Mesothelial cell of epicardium (in vitro differentiated cells): Measurements from ENCODE around the gene NBEA. TPM values are rescaled to one million over a fixed set of nuclear protein-coding genes. Genes with fewer than 3 reads are reported as not detected.

Experiments used
- DNase-seq, 2 experiments: peaks; one replicate each; pipeline ENCODE4 v3.0.0; 2021; ENCODE audit warnings: low spot score in 2 of 2; ENCODE audit not compliant: unreplicated experiment in 2 of 2
- H3K27ac Mint-ChIP-seq: 2 replicates; pipeline ENCODE4 v1.8.0; 2021; ENCODE audit warnings: mixed read lengths
- H3K27me3 Mint-ChIP-seq: 2 replicates; pipeline ENCODE4 v1.8.0; 2021; ENCODE audit warnings: low read depth, mixed read lengths
- H3K36me3 Mint-ChIP-seq: 2 replicates; pipeline ENCODE4 v1.8.0; 2021; ENCODE audit warnings: mixed read lengths
- H3K4me1 Mint-ChIP-seq: 2 replicates; pipeline ENCODE4 v1.8.0; 2021; ENCODE audit warnings: mixed read lengths
- H3K4me3 Mint-ChIP-seq: 2 replicates; pipeline ENCODE4 v1.8.0; 2021; ENCODE audit warnings: mild to moderate bottlenecking, moderate library complexity, mixed read lengths
- H3K9me3 Mint-ChIP-seq: 2 replicates; pipeline ENCODE4 v1.8.0; 2021; ENCODE audit warnings: mixed read lengths
- total RNA-seq: library from RNA; stranded (reverse); gene quantifications from 3 replicates; pipeline ENCODE4 v1.2.1, GENCODE V29; 2021
- TF ChIP-seq, protein P1 (sequence below): fragments of 200-600 bp; sonication (generic); IDR thresholded peaks from one replicate; pipeline ENCODE4 v1.5.0; 2021; ENCODE audit warnings: antibody characterized with exemption; ENCODE audit not compliant: unreplicated experiment

The NBEA gene
- total RNA-seq, 1 donor from 2014 or later: 32.8 TPM

DNA sequence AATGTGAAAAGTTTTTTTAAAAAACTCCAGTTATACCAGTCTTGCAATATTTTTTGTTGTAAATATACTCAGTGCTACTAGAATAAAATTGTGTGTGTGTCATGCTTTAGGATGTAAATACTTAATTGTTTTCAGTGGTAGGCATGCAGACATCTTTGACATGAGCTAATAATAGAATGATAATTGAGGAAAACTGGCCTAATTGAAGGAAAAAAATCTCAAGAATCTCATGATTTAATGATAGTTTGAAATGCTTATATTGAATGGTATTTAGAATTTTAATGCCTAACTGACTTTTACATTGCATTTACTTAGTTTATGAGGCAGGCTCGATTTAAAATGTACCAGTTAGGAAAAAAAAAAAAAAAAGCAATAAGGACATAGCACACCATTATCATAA lies 537.6 kb downstream of the NBEA start:
- peaks cover 37% of the 10 kb centered on the region for H3K4me1 Mint-ChIP-seq
- no peak overlapping the region for H3K27ac Mint-ChIP-seq
- no peaks in the 10 kb centered on the region for H3K9me3 Mint-ChIP-seq
- no peaks in the 10 kb centered on the region for H3K36me3 Mint-ChIP-seq
- no peak overlapping the region for H3K4me3 Mint-ChIP-seq
- DNase-seq: no peak
- peaks cover 70% of the 10 kb centered on the region for H3K27me3 Mint-ChIP-seq
- TF ChIP-seq, protein P1, sequence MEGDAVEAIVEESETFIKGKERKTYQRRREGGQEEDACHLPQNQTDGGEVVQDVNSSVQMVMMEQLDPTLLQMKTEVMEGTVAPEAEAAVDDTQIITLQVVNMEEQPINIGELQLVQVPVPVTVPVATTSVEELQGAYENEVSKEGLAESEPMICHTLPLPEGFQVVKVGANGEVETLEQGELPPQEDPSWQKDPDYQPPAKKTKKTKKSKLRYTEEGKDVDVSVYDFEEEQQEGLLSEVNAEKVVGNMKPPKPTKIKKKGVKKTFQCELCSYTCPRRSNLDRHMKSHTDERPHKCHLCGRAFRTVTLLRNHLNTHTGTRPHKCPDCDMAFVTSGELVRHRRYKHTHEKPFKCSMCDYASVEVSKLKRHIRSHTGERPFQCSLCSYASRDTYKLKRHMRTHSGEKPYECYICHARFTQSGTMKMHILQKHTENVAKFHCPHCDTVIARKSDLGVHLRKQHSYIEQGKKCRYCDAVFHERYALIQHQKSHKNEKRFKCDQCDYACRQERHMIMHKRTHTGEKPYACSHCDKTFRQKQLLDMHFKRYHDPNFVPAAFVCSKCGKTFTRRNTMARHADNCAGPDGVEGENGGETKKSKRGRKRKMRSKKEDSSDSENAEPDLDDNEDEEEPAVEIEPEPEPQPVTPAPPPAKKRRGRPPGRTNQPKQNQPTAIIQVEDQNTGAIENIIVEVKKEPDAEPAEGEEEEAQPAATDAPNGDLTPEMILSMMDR: no peak

DNA sequence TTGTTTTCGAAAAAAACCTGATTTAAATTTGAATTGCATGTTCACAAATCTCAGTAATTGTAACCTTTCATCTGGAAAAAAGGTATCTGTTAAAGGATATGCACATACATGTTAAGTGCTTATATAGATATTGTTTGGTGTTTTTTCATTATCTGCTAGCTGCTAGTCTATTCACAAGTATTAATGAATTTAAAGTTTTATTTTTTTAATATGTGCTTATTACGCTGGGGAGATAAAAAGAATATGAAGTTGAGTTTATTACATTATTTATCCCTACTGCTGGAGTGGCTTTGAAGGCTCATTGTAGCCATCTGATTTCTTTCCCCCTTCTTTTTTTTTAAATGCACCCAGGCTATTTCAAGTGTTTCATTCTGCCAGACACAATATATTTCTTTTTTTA lies 538.3 kb downstream of the NBEA start:
- Mint-ChIP-seq H3K4me3 (no peak overlapping the region), H3K36me3 (no peaks in the 10 kb centered on the region), H3K9me3 (no peaks in the 10 kb centered on the region), H3K27ac (no peak overlapping the region), H3K4me1 (peaks cover 30% of the 10 kb centered on the region), H3K27me3 (peaks cover 64% of the 10 kb centered on the region)
- no peak for DNase-seq
- TF ChIP-seq, protein P1: no peak

DNA sequence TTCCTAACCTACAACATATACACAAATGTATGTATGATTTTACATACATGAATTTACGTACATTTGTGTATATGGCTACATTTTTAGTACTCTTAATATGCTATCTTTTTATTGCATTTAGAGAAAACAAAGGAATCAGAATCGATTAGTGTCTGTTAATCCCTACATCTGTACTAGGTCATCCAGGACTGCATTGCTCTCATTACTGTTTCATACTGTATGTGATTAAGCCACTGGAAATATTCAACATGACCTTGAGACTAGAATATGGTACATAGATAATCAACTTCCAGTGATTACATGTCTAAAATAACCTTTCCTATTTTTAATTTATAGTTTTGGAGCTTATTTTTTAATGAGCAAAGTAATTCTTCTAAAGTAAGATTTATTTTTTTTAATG lies 539.7 kb downstream of the NBEA start:
- peaks cover 50% of the 10 kb centered on the region for H3K27me3 Mint-ChIP-seq
- no peak for DNase-seq
- H3K36me3 Mint-ChIP-seq: no peaks in the 10 kb centered on the region
- no peak overlapping the region for H3K27ac Mint-ChIP-seq
- no peak overlapping the region for H3K4me3 Mint-ChIP-seq
- H3K9me3 Mint-ChIP-seq: no peaks in the 10 kb centered on the region
- TF ChIP-seq, protein P1: no peak
- H3K4me1 Mint-ChIP-seq: peaks cover 16% of the 10 kb centered on the region

DNA sequence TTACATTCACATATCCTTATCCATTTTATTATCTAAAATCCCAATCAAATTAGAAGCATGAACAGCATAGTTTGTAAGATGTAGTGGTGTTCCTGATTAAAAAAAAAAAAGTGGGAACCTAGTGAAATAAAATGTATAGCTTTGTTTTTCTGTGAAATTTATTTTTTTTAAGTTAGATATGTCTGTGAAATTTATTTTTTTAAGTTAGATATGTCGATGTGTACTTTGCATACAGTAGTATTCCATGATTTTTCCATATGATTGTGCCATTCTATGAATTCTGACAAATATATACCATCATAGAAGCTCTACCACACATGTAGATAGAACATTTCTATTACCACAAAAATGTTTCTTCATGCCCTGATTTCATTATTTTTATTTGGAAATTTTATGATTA lies 540.5 kb downstream of the NBEA start:
- no peaks in the 10 kb centered on the region for H3K36me3 Mint-ChIP-seq
- no peak overlapping the region for H3K27ac Mint-ChIP-seq
- H3K4me3 Mint-ChIP-seq: no peak overlapping the region
- peaks cover 12% of the 10 kb centered on the region for H3K4me1 Mint-ChIP-seq
- no peak for DNase-seq
- H3K27me3 Mint-ChIP-seq: peaks cover 42% of the 10 kb centered on the region
- TF ChIP-seq, protein P1: no peak
- H3K9me3 Mint-ChIP-seq: no peaks in the 10 kb centered on the region

DNA sequence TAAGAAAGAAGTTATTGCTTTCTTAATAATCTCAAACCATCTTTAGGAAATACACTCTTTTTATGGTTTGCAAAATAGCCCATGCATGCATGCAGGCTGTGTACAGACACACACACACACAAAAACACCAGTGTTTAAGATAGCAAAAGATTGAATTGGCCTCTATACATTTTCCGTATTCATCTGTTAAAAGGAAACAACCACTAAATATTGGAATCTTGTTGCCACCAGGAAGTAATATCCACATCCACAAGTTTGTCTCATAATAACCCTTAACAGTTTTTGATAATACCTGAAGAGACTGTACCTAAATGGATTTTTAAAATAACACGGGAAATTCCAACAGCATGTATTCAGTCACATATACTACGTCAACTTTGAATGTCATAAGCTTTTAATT lies 541.7 kb downstream of the NBEA start:
- no peaks in the 10 kb centered on the region for H3K36me3 Mint-ChIP-seq

More for the DNA sequence above, 541.7 kb downstream of the NBEA start:
- Mint-ChIP-seq H3K4me3 (no peak overlapping the region), H3K27me3 (peaks cover 30% of the 10 kb centered on the region), H3K27ac (no peak overlapping the region), H3K4me1 (peaks cover 4% of the 10 kb centered on the region), H3K9me3 (no peaks in the 10 kb centered on the region)
- TF ChIP-seq, protein P1: no peak
- DNase-seq: no peak
